ENCODE data around the gene REL. TPM values are rescaled to one million over a fixed set of nuclear protein-coding genes. Genes with fewer than 3 reads are reported as not detected.
A peak's percentile ranks its signal among the peaks of the same experiment; 100 is the strongest.

The REL gene
- total RNA-seq, 2 donors from 2014 or later = 11.7 to 15.9 TPM

DNA sequence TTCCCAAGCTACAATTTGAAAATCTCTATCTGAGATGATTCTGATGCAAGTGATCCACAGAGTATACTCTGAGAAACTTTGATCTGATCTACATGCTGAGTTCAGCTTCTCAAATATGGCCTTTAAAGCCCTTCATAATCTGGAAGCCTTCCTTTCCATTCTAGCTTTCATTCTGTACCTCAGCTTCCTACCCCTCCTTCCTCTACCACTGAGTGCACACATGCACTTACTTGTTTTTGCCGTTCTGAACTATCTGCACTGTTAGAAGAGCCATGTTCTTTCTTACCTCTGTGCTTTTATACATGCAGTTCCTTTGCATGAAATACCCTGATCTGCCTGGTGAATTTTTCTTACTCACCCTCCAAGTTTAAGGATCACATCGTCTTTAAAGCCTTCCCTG is 25.0 kb downstream of the REL start:
- Mint-ChIP-seq H3K9me3 (no peaks in the 10 kb centered on the region), H3K27ac (no peak overlapping the region), H3K4me3 (no peak overlapping the region), H3K4me1 (no peaks in the 10 kb centered on the region), H3K36me3 (ENCODE audit: low read depth) (peaks cover 24% of the 10 kb centered on the region), H3K27me3 (ENCODE audit: insufficient read depth) (no peaks in the 10 kb centered on the region)
- H3K27me3 ChIP-seq (ENCODE audit: control insufficient read depth, insufficient read depth, low read length, poor library complexity, severe bottlenecking) = no peaks in the 10 kb centered on the region
- no peak overlapping the region for H3K4me3 ChIP-seq (ENCODE audit: low read length)
- TF ChIP-seq, protein P1, sequence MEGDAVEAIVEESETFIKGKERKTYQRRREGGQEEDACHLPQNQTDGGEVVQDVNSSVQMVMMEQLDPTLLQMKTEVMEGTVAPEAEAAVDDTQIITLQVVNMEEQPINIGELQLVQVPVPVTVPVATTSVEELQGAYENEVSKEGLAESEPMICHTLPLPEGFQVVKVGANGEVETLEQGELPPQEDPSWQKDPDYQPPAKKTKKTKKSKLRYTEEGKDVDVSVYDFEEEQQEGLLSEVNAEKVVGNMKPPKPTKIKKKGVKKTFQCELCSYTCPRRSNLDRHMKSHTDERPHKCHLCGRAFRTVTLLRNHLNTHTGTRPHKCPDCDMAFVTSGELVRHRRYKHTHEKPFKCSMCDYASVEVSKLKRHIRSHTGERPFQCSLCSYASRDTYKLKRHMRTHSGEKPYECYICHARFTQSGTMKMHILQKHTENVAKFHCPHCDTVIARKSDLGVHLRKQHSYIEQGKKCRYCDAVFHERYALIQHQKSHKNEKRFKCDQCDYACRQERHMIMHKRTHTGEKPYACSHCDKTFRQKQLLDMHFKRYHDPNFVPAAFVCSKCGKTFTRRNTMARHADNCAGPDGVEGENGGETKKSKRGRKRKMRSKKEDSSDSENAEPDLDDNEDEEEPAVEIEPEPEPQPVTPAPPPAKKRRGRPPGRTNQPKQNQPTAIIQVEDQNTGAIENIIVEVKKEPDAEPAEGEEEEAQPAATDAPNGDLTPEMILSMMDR (conservative IDR thresholded peaks at IDR 0.05) = no peak
- H3K27ac ChIP-seq (ENCODE audit: low read depth, low read length) = no peak overlapping the region
- H3K9me3 ChIP-seq (ENCODE audit: control insufficient read depth, low read length) = no peaks in the 10 kb centered on the region
- DNase-seq = no peak
- 96 to 100% methylated on average over 1 to 2 of the region's 2 CpGs for WGBS, 2 experiments (ENCODE audit: insufficient coverage in 1 of 2, insufficient read length in 1 of 2)
- peaks cover 10% of the 10 kb centered on the region for H3K36me3 ChIP-seq (ENCODE audit: control insufficient read depth, insufficient read depth, low read length)
- no peaks in the 10 kb centered on the region for H3K4me1 ChIP-seq (ENCODE audit: control insufficient read depth, insufficient read depth, low read length)
- no peak overlapping the region for H3K9ac ChIP-seq (ENCODE audit: extremely low read depth, low read length, poor library complexity, severe bottlenecking)

DNA sequence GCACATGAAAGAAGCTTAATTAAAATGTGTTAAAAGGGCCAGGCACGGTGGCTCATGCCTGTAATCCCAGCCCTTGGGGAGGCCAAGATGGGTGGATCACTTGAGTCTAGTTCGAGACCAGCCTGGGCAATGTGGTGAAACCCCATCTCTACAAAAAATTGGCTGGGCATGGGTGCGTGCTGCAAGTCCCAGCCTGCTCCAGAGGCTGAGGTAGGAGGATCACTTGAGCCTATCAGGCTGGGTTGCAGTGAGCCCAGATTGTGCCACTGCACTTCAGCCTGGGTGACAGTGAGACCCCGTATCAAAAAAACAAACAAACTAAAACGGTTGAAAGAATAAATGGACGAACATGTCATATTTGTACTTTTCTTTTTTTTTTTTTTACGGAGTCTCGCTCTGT is 26.0 kb downstream of the REL start:
- H3K27ac Mint-ChIP-seq = no peak overlapping the region
- no peaks in the 10 kb centered on the region for H3K27me3 Mint-ChIP-seq (ENCODE audit: insufficient read depth)

DNA sequence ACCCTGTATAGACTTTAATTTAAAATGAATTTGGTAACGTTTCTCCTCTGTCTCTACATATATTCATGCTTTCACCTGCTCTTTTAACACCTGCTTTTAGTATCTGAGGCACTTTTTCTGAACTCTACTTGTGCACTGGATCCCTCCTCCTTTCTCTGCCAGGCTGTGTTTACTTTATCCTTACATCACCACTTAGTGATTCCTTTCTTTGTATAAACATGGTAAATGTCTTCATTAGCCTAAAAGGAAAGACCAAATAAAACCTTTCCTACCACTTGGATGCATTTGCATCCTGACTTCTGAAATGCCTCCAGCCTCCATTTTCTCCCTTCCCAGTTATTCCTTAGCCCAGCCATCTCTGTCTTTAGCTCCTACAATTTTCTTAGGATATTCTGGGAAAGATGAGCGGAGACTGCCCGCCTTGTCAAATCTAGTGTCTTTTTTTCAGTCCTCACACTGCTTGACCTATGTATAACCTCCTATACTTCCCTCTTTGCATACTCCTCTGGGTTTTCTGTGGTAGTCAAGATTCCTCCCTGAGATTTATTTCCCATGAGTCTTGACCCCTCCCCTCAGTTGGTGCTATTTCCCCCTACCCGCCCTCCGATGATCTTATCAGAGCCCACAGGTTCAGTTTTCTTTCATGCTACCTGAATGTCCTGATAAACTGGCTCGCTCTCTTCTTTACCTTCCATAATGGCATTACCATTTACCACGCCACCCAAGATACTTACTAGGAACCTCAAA is 44.8 kb downstream of the REL start:
- TF ChIP-seq, protein P1 (conservative IDR thresholded peaks at IDR 0.05) = no peak
- H3K27me3 ChIP-seq (ENCODE audit: control insufficient read depth, insufficient read depth, low read length, poor library complexity, severe bottlenecking) = no peaks in the 10 kb centered on the region
- Mint-ChIP-seq H3K36me3 (ENCODE audit: low read depth) (peaks cover 29% of the 10 kb centered on the region), H3K9me3 (no peaks in the 10 kb centered on the region), H3K4me1 (peaks cover 8% of the 10 kb centered on the region), H3K27me3 (ENCODE audit: insufficient read depth) (no peaks in the 10 kb centered on the region), H3K4me3 (no peak overlapping the region), H3K27ac (peak overlapping the region; percentile 1)
- no peaks in the 10 kb centered on the region for H3K9me3 ChIP-seq (ENCODE audit: control insufficient read depth, low read length)
- H3K27ac ChIP-seq (ENCODE audit: low read depth, low read length) = no peak overlapping the region
- DNase-seq = no peak
- peaks cover 41% of the 10 kb centered on the region for H3K36me3 ChIP-seq (ENCODE audit: control insufficient read depth, insufficient read depth, low read length)
- no peak overlapping the region for H3K9ac ChIP-seq (ENCODE audit: extremely low read depth, low read length, poor library complexity, severe bottlenecking)
- WGBS, 2 experiments (ENCODE audit: insufficient coverage in 1 of 2, insufficient read length in 1 of 2) = 78 to 82% methylated on average over 7 of the region's 7 CpGs
- no peaks in the 10 kb centered on the region for H3K4me1 ChIP-seq (ENCODE audit: control insufficient read depth, insufficient read depth, low read length)
- no peak overlapping the region for H3K4me3 ChIP-seq (ENCODE audit: low read length)

More for the DNA sequence above, 26.0 kb downstream of the REL start:
- 93 to 95% methylated on average over 6 to 8 of the region's 8 CpGs for WGBS, 2 experiments (ENCODE audit: insufficient coverage in 1 of 2, insufficient read length in 1 of 2)
- peaks cover 24% of the 10 kb centered on the region for H3K36me3 Mint-ChIP-seq (ENCODE audit: low read depth)
- no peaks in the 10 kb centered on the region for H3K27me3 ChIP-seq (ENCODE audit: control insufficient read depth, insufficient read depth, low read length, poor library complexity, severe bottlenecking)
- no peaks in the 10 kb centered on the region for H3K4me1 Mint-ChIP-seq
- H3K27ac ChIP-seq (ENCODE audit: low read depth, low read length) = no peak overlapping the region
- TF ChIP-seq, protein P1 (conservative IDR thresholded peaks at IDR 0.05) = no peak
- H3K9me3 ChIP-seq (ENCODE audit: control insufficient read depth, low read length) = no peaks in the 10 kb centered on the region
- H3K9me3 Mint-ChIP-seq = no peaks in the 10 kb centered on the region
- H3K9ac ChIP-seq (ENCODE audit: extremely low read depth, low read length, poor library complexity, severe bottlenecking) = no peak overlapping the region
- H3K4me1 ChIP-seq (ENCODE audit: control insufficient read depth, insufficient read depth, low read length) = no peaks in the 10 kb centered on the region
- no peak for DNase-seq
- H3K4me3 ChIP-seq (ENCODE audit: low read length) = no peak overlapping the region
- H3K4me3 Mint-ChIP-seq = no peak overlapping the region
- peaks cover 4% of the 10 kb centered on the region for H3K36me3 ChIP-seq (ENCODE audit: control insufficient read depth, insufficient read depth, low read length)
